ENCODE data around the gene MACROD2.

GRCh38 chr20:14098261-14098660 lies 102.9 kb downstream of the MACROD2 start:
- TF ChIP-seq RAD21 (IDR thresholded peaks at IDR 0.05; ENCODE audit: low read length) (no peak), CTCF (conservative IDR thresholded peaks at IDR 0.05; ENCODE audit: low read depth, low read length) (no peak), USF2 (IDR thresholded peaks at IDR 0.05; ENCODE audit: low read depth, low read length) (no peak), POLR2A (IDR thresholded peaks at IDR 0.05; ENCODE audit: low read depth, low read length) (no peak), MAZ (IDR thresholded peaks at IDR 0.05; ENCODE audit: borderline replicate concordance, low read depth, low read length) (no peak)

Data from IMR-90 (cell line).